ENCODE measurements around the gene FYB1. TPM values are rescaled to one million over a fixed set of nuclear protein-coding genes. Genes with fewer than 3 reads are reported as not detected.
A peak's percentile ranks its signal among the peaks of the same experiment; 100 is the strongest.

FYB1 gene
- total and polyA plus RNA-seq, 2 of the 4 experiments (the other 2 are of a cell fraction): not detected

GRCh38 chr5:39074017-39074814 lies 145.1 kb downstream of the FYB1 start, which contains the start of gene RICTOR:
RICTOR (minus strand) TSS chr5:39074399; CDS start chr5:39074377, 22 bp downstream.
- Histone ChIP-seq H2BK20ac (ENCODE audit: low read depth, low read length) (peak within 1 kb of the TSS; percentile 21; the same call in 1 of the 2 replicates), H3K9me1 (ENCODE audit: insufficient read depth, low read length) (no peaks in the 10 kb centered on the region), H2BK15ac (ENCODE audit: low read depth, low read length) (peak within 1 kb of the TSS; percentile 94; the same call in 2 of the 3 replicates), H3K36me3 (ENCODE audit: control insufficient read depth, insufficient read depth, low read length) (0 out of 2 replicates have a peak, but pooled peaks cover 1% of the 10 kb centered on the region), H2AK9ac (replicated peaks; ENCODE audit: low read depth, low read length, poor library complexity) (peak within 1 kb of the TSS; percentile 87), H4K20me1 (ENCODE audit: insufficient read depth, low read length) (peaks cover 21% of the 10 kb centered on the region; the same call in 1 of the 2 replicates), H2BK5ac (ENCODE audit: low read depth, low read length, poor library complexity, severe bottlenecking) (peak within 1 kb of the TSS; percentile 96), H3K27ac (ENCODE audit: insufficient read depth, low read length) (peak within 1 kb of the TSS; percentile 99), H4K91ac (ENCODE audit: insufficient read depth, low read depth, low read length) (peak within 1 kb of the TSS; percentile 90), H2AK5ac (ENCODE audit: low read depth, low read length) (peak within 1 kb of the TSS; percentile 41), H3K4me3 (ENCODE audit: insufficient read depth, low read depth, low read length) (peak within 1 kb of the TSS; percentile 97), H3K4me1 (ENCODE audit: control insufficient read depth, insufficient read depth, low read length) (no peaks in the 10 kb centered on the region), H3K79me1 (ENCODE audit: low read depth in 1 of 2, low read length in 2 of 2) (peaks cover 6 to 23% of the 10 kb centered on the region in 2 experiments; a peak in 3 of 4 replicates), H3K56ac (ENCODE audit: extremely low read depth, insufficient read depth, low read length) (peak within 1 kb of the TSS; percentile 83), H3K4ac (ENCODE audit: low read depth, low read length) (peak within 1 kb of the TSS; percentile 86), H3K14ac (replicated peaks; ENCODE audit: low read depth, low read length) (peak within 1 kb of the TSS; percentile 94), H3K23ac (ENCODE audit: low read depth, low read length) (peak within 1 kb of the TSS; percentile 83), H4K8ac (ENCODE audit: low read depth in 2 of 2, low read length in 2 of 2) (peak within 1 kb of the TSS; percentile 78 to 83), H3K18ac (ENCODE audit: low read depth, low read length) (peak within 1 kb of the TSS; percentile 80), H4K5ac (ENCODE audit: low read depth, low read length) (peak within 1 kb of the TSS; percentile 62), H2AFZ (replicated peaks; ENCODE audit: low read length, poor library complexity) (peak within 1 kb of the TSS; percentile 95), H3K9me3 (ENCODE audit: control insufficient read depth, insufficient read depth, low read length) (no peaks in the 10 kb centered on the region), H3K9ac (ENCODE audit: low read depth, low read length) (peak within 1 kb of the TSS; percentile 95), H3K27me3 (ENCODE audit: control insufficient read depth, insufficient read depth, low read length) (no peaks in the 10 kb centered on the region), H3K4me2 (ENCODE audit: low read depth, low read length) (peak within 1 kb of the TSS; percentile 88), H2BK120ac (ENCODE audit: low read depth, low read length) (peak within 1 kb of the TSS; percentile 85)
- BruUV-seq (replicated peaks): no TSS peak
- dilution Hi-C loops (cut with HindIII; ENCODE audit: low sequenced_read_pairs, unreplicated experiment): no loop called here
- ChIA-PET CTCF (no interaction called here), POLR2A (ENCODE audit: unreplicated experiment) (no interaction called here)
- ATAC-seq (ENCODE audit: low read depth) (peak; percentile 92), DNase-seq (peak; percentile 82)
- 0% methylated on average over 38 of the region's 94 CpGs; no CpG with 5 or more reads in 1 of the 2 experiments for WGBS, 2 experiments (ENCODE audit: extremely low coverage in 2 of 2, insufficient read length in 1 of 2)
- in situ Hi-C loops (cut with MboI; ENCODE audit: low sequenced_read_pairs): no loop called here
- intact Hi-C loops (cut with micrococcal nuclease): loop anchor here (1.0 to 10.0 kb wide), 4 partner anchors 26 to 229 kb away; partner anchors contain the start of gene OSMR
- TF ChIP-seq POLR2A (IDR thresholded peaks at IDR 0.05; ENCODE audit: low read depth, low read length) (peak; percentile 82), BHLHE40 (IDR thresholded peaks at IDR 0.05; ENCODE audit: low read depth, low read length) (peak; percentile 85), MAZ (IDR thresholded peaks at IDR 0.05; ENCODE audit: borderline replicate concordance, low read depth, low read length) (peak; percentile 94; the same call in 1 of the 2 replicates), RAD21 (IDR thresholded peaks at IDR 0.05; ENCODE audit: low read length) (no peak), NFE2L2 (IDR thresholded peaks at IDR 0.05; ENCODE audit: low read depth, low read length) (no peak)
